HCT116 (cell line): ENCODE results near the gene DLD. TPM values are rescaled to one million over a fixed set of nuclear protein-coding genes. Genes with fewer than 3 reads are reported as not detected.

ENCODE experiments used
- ATAC-seq: fragments of 200-7000 bp; cut with Tn5 transposase; 2 replicates; pipeline ENCODE4 v1.9.1; 2020; ENCODE audit warnings: mild to moderate bottlenecking, moderate library complexity
- BruUV-seq: library from RNA; stranded (reverse); fragments of 400-500 nt; replicated peaks from 2 replicates; lab custom pipeline; 2021; lab: Mats Ljungman, UMichigan
- CTCF ChIA-PET: fragments of 300-600 bp; sonication (Branson Sonifier 250); formaldehyde crosslinking; loops from one replicate; lab custom pipeline; 2021; ENCODE audit warnings: antibody characterized with exemption; lab: Charles Lee
- POLR2A ChIA-PET: fragments of 300-600, 350-600 bp; sonication (Branson Sonifier 250); formaldehyde crosslinking; loops from one replicate; lab custom pipeline; 2021; ENCODE audit warnings: antibody characterized with exemption; lab: Charles Lee
- RAD21 ChIA-PET, 2 experiments: fragments of 300-600 bp; sonication (Branson Sonifier 250); formaldehyde crosslinking; loops; one replicate each; lab custom pipeline; 2023; ENCODE audit warnings: low total read pairs in 2 of 2; ENCODE audit not compliant: uncharacterized antibody in 2 of 2, unreplicated experiment in 2 of 2, low non-redundant PET in 1 of 2; lab: Charles Lee
- DNase-seq: peaks from one replicate; pipeline ENCODE4 v3.0.0-alpha.2; 2010; ENCODE audit warnings: low read depth, low spot score
- H2AFZ ChIP-seq: fragments of 200-600 bp; shearing (Covaris generic), sonication (generic); 2 replicates; pipeline ENCODE4 v1.6.1; 2017; ENCODE audit warnings: low read depth, mixed run types, mixed read lengths, antibody characterized with exemption, low read length; ENCODE audit not compliant: poor library complexity, severe bottlenecking
- H3K27ac ChIP-seq: 2 replicates; pipeline ENCODE4 v1.5.1; 2012; ENCODE audit warnings: low read depth, low read length
- H3K27me3 ChIP-seq: fragments of 200-600 bp; sonication (generic); 2 replicates; pipeline ENCODE4 v1.6.1; 2016; ENCODE audit warnings: mixed run types, low read length, mixed read lengths; ENCODE audit not compliant: insufficient read depth
- H3K36me3 ChIP-seq, 2 experiments: fragments of 200-500 bp in 1 of 2; fragments of 200-600 bp in 1 of 2; sonication (Bioruptor generic) in 1 of 2; sonication (generic) in 1 of 2; 2 replicates each; pipeline versions ENCODE4 v1.5.1 to v1.6.1; 2014 to 2016; ENCODE audit warnings: low read length in 2 of 2, inconsistent platforms in 1 of 2, mixed read lengths in 1 of 2, mixed run types in 1 of 2; ENCODE audit not compliant: insufficient read depth in 2 of 2, control insufficient read depth in 1 of 2
- H3K4me1 ChIP-seq, 2 experiments: fragments of 200-600 bp in 1 of 2; sonication (generic) in 1 of 2; 2 replicates each; pipeline versions ENCODE4 v1.5.1 to v1.6.1; 2012 to 2017; ENCODE audit warnings: low read length in 2 of 2, inconsistent platforms in 1 of 2, mild to moderate bottlenecking in 1 of 2, mixed read lengths in 1 of 2, mixed run types in 1 of 2, moderate library complexity in 1 of 2; ENCODE audit not compliant: insufficient read depth in 2 of 2, control insufficient read depth in 1 of 2
- H3K4me2 ChIP-seq: fragments of 200-600 bp; sonication (generic); 2 replicates; pipeline ENCODE4 v1.6.1; 2017; ENCODE audit warnings: mixed run types, low read length, mixed read lengths
- H3K4me3 ChIP-seq, 2 experiments: fragments of 200-600 bp in 1 of 2; sonication (generic) in 1 of 2; replicated peaks in 1 of 2; 2 replicates each; pipeline ENCODE4 v1.5.1; 2011 to 2016; ENCODE audit warnings: low read length in 2 of 2, control low read depth in 1 of 2, low read depth in 1 of 2, mild to moderate bottlenecking in 1 of 2, mixed read lengths in 1 of 2, mixed run types in 1 of 2
- H3K79me2 ChIP-seq: fragments of 200-600 bp; sonication (generic); 2 replicates; pipeline ENCODE4 v1.6.1; 2017; ENCODE audit warnings: mild to moderate bottlenecking, mixed run types, low read length, moderate library complexity, mixed read lengths; ENCODE audit not compliant: insufficient read depth
- H3K9ac ChIP-seq: fragments of 200-600 bp; sonication (generic); 2 replicates; pipeline ENCODE4 v1.6.1; 2016; ENCODE audit warnings: low read length, mixed read lengths
- H3K9me2 ChIP-seq: fragments of 200-600 bp; sonication (generic), shearing (Covaris generic); 2 replicates; pipeline ENCODE4 v1.6.1; 2017; ENCODE audit warnings: mixed run types, mild to moderate bottlenecking, moderate library complexity; ENCODE audit not compliant: insufficient read depth
- H3K9me3 ChIP-seq, 2 experiments: fragments of 200-500 bp in 1 of 2; fragments of 200-600 bp in 1 of 2; sonication (Bioruptor generic) in 1 of 2; sonication (generic) in 1 of 2; 2 replicates each; pipeline ENCODE4 v1.6.1; 2014 to 2017; ENCODE audit warnings: low read length in 2 of 2, mixed read lengths in 2 of 2, inconsistent platforms in 1 of 2, low read depth in 1 of 2, mild to moderate bottlenecking in 1 of 2, mixed run types in 1 of 2, moderate library complexity in 1 of 2; ENCODE audit not compliant: control insufficient read depth in 1 of 2, insufficient read depth in 1 of 2
- H4K20me1 ChIP-seq: fragments of 200-600 bp; sonication (generic), shearing (Covaris generic); 2 replicates; pipeline ENCODE4 v1.6.1; 2017; ENCODE audit warnings: mixed run types, mild to moderate bottlenecking, moderate library complexity; ENCODE audit not compliant: insufficient read depth
- EGR1 ChIP-seq: IDR thresholded peaks from 2 replicates; pipeline ENCODE4 v1.6.1; 2012; ENCODE audit warnings: low read depth
- ELF1 ChIP-seq: IDR thresholded peaks from 2 replicates; pipeline ENCODE4 v1.6.1; 2012; ENCODE audit warnings: low read depth, borderline replicate concordance
- EZH2 ChIP-seq: fragments of 200-600 bp; sonication (generic); IDR thresholded peaks from 2 replicates; pipeline ENCODE4 v1.6.1; 2017; ENCODE audit warnings: antibody characterized with exemption, mixed run types
- EZH2phosphoT487 ChIP-seq: fragments of 200-600 bp; IDR thresholded peaks from 2 replicates; pipeline ENCODE4 v1.6.1; 2018; ENCODE audit warnings: antibody characterized with exemption, borderline replicate concordance
- POLR2AphosphoS5 ChIP-seq: IDR thresholded peaks from 2 replicates; pipeline ENCODE4 v1.6.1; 2011; ENCODE audit warnings: mild to moderate bottlenecking, low read depth, low read length, moderate library complexity
- RAD21 ChIP-seq: IDR thresholded peaks from 2 replicates; pipeline ENCODE4 v1.6.1; 2012; ENCODE audit warnings: low read depth, mild to moderate bottlenecking
- SP1 ChIP-seq: IDR thresholded peaks from 2 replicates; pipeline ENCODE4 v1.6.1; 2012; ENCODE audit warnings: low read depth
- YY1 ChIP-seq: IDR thresholded peaks from 2 replicates; pipeline ENCODE4 v1.6.1; 2011; ENCODE audit warnings: low read length, low read depth, moderate library complexity, mild to moderate bottlenecking; ENCODE audit not compliant: insufficient replicate concordance; ENCODE audit errors: extremely low read depth
- ZNF274 ChIP-seq: fragments of 200-500 bp; sonication (Bioruptor generic); IDR thresholded peaks from 2 replicates; pipeline ENCODE4 v1.6.1; 2014; ENCODE audit warnings: mild to moderate bottlenecking, low read depth, low read length, inconsistent platforms
- intact Hi-C: fragments of 100-400 bp; cut with micrococcal nuclease; formaldehyde crosslinking; loops from 2 replicates; pipeline ENCODE4 v1.10.0; 2022
- total RNA-seq: library from RNA; stranded (reverse); gene quantifications from one replicate; pipeline ENCODE4 v1.2.1, GENCODE V29; 2021; ENCODE audit not compliant: unreplicated experiment
- TF ChIP-seq, protein P1 (sequence below): IDR thresholded peaks from 2 replicates; pipeline ENCODE4 v1.6.1; 2012
- TF ChIP-seq, protein P2 (sequence below): IDR thresholded peaks from 2 replicates; pipeline ENCODE4 v1.6.1; 2011; ENCODE audit warnings: mild to moderate bottlenecking, low read length, moderate library complexity; ENCODE audit not compliant: insufficient replicate concordance; ENCODE audit errors: extremely low read depth
- TF ChIP-seq, protein P3 (sequence below), 3 experiments: fragments of 200-600 bp in 1 of 3; sonication (generic) in 1 of 3; IDR thresholded peaks in 2 of 3; conservative IDR thresholded peaks in 1 of 3; 2 replicates each; pipeline ENCODE4 v1.5.1; 2012 to 2017; ENCODE audit warnings: low read depth in 2 of 3, low read length in 2 of 3, antibody characterized with exemption in 1 of 3, borderline replicate concordance in 1 of 3, control low read depth in 1 of 3, mild to moderate bottlenecking in 1 of 3, mixed read lengths in 1 of 3, mixed run types in 1 of 3, moderate library complexity in 1 of 3; ENCODE audit not compliant: insufficient read depth in 1 of 3
- TF ChIP-seq, protein P4 (sequence below): IDR thresholded peaks from 2 replicates; pipeline ENCODE4 v1.6.1; 2012

The DLD gene
- total RNA-seq, 1 experiment from 2014 or later: 104 TPM

DNA sequence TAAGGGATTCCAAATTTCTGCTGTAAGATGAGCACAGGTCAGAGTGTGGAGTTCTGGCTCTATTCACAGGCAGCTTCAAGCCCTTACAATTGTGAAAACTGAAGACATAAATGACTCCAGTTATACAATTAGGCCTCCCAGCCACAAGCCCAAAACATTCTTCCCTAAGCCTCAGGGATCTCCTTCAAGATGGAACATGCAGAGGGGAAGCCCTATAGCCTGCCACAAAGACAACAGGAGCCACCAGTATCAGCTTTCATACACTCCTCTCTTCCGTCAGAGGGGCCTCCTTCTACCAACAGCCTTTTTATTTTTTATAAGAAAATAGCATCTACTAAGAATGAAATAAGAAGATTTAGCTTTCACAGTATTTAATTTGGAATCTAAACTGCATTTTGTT lies 46.5 kb downstream of the DLD start:
- BruUV-seq: no TSS peak
- POLR2A ChIA-PET: no interaction called here
- ATAC-seq: no peak

More for the DNA sequence above, 46.5 kb downstream of the DLD start:
- Histone ChIP-seq H3K27me3 (no peaks in the 10 kb centered on the region), H3K9me3 (no peaks in the 10 kb centered on the region), H3K4me1 (peaks cover 2 to 3% of the 10 kb centered on the region in 2 experiments; a peak in 2 of 4 replicates), H3K4me3 (no peak overlapping the region), H3K9me2 (no peaks in the 10 kb centered on the region), H3K4me2 (no peak overlapping the region), H3K36me3 (peaks cover 4 to 7% of the 10 kb centered on the region in 2 experiments; a peak in 2 of 4 replicates), H3K9ac (no peak overlapping the region), H4K20me1 (no peaks in the 10 kb centered on the region), H3K79me2 (no peaks in the 10 kb centered on the region), H3K27ac (no peak overlapping the region), H2AFZ (no peak overlapping the region)
- DNase-seq: no peak
- RAD21 ChIA-PET: no interaction called here
- CTCF ChIA-PET: no interaction called here
- intact Hi-C loops: no loop called here
- TF ChIP-seq EZH2phosphoT487: no peak
- TF ChIP-seq, protein P1, sequence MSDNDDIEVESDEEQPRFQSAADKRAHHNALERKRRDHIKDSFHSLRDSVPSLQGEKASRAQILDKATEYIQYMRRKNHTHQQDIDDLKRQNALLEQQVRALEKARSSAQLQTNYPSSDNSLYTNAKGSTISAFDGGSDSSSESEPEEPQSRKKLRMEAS: no peak
- no peak for TF ChIP-seq ELF1
- no peak for TF ChIP-seq SP1
- TF ChIP-seq, protein P2, sequence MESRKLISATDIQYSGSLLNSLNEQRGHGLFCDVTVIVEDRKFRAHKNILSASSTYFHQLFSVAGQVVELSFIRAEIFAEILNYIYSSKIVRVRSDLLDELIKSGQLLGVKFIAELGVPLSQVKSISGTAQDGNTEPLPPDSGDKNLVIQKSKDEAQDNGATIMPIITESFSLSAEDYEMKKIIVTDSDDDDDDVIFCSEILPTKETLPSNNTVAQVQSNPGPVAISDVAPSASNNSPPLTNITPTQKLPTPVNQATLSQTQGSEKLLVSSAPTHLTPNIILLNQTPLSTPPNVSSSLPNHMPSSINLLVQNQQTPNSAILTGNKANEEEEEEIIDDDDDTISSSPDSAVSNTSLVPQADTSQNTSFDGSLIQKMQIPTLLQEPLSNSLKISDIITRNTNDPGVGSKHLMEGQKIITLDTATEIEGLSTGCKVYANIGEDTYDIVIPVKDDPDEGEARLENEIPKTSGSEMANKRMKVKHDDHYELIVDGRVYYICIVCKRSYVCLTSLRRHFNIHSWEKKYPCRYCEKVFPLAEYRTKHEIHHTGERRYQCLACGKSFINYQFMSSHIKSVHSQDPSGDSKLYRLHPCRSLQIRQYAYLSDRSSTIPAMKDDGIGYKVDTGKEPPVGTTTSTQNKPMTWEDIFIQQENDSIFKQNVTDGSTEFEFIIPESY: no peak
- no peak for TF ChIP-seq EZH2
- no peak for TF ChIP-seq YY1
- TF ChIP-seq, protein P3, sequence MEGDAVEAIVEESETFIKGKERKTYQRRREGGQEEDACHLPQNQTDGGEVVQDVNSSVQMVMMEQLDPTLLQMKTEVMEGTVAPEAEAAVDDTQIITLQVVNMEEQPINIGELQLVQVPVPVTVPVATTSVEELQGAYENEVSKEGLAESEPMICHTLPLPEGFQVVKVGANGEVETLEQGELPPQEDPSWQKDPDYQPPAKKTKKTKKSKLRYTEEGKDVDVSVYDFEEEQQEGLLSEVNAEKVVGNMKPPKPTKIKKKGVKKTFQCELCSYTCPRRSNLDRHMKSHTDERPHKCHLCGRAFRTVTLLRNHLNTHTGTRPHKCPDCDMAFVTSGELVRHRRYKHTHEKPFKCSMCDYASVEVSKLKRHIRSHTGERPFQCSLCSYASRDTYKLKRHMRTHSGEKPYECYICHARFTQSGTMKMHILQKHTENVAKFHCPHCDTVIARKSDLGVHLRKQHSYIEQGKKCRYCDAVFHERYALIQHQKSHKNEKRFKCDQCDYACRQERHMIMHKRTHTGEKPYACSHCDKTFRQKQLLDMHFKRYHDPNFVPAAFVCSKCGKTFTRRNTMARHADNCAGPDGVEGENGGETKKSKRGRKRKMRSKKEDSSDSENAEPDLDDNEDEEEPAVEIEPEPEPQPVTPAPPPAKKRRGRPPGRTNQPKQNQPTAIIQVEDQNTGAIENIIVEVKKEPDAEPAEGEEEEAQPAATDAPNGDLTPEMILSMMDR (IDR thresholded peaks at IDR 0.05 in 2 of 3, conservative IDR thresholded peaks at IDR 0.05 in 1 of 3; ENCODE audit: borderline replicate concordance in 1 of 3, insufficient read depth in 1 of 3, low read depth in 2 of 3, low read length in 2 of 3): no peak
- TF ChIP-seq, protein P4, sequence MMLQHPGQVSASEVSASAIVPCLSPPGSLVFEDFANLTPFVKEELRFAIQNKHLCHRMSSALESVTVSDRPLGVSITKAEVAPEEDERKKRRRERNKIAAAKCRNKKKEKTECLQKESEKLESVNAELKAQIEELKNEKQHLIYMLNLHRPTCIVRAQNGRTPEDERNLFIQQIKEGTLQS: no peak
- no peak for TF ChIP-seq ZNF274
- no peak for TF ChIP-seq POLR2AphosphoS5
- no peak for TF ChIP-seq EGR1
- TF ChIP-seq RAD21: no peak
